H9 (cell line): Measurements from ENCODE around the gene MTMR12. TPM values are rescaled to one million over a fixed set of nuclear protein-coding genes. Genes with fewer than 3 reads are reported as not detected.

Experiments
- DNase-seq: peaks from one replicate; pipeline ENCODE4 v3.0.0-alpha.2; 2017
- H2AFZ ChIP-seq: one replicate; pipeline ENCODE4 v1.6.1; 2013; ENCODE audit warnings: mild to moderate bottlenecking, low read length, control low read depth, moderate library complexity
- H2AK5ac ChIP-seq: 2 replicates; pipeline ENCODE4 v1.6.1; 2013; ENCODE audit warnings: low read length, control low read depth, mixed read lengths; ENCODE audit not compliant: insufficient read length
- H2BK120ac ChIP-seq: one replicate; pipeline ENCODE4 v1.6.1; 2013; ENCODE audit warnings: low read depth, mild to moderate bottlenecking, low read length, control low read depth, inconsistent platforms; ENCODE audit not compliant: poor library complexity, severe bottlenecking
- H2BK12ac ChIP-seq: 2 replicates; pipeline ENCODE4 v1.6.1; 2013; ENCODE audit warnings: low read length, control low read depth, mixed read lengths, low read depth; ENCODE audit not compliant: insufficient read length
- H2BK15ac ChIP-seq: 2 replicates; pipeline ENCODE4 v1.6.1; 2013; ENCODE audit warnings: low read depth, low read length, control low read depth
- H2BK20ac ChIP-seq: one replicate; pipeline ENCODE4 v1.6.1; 2013; ENCODE audit warnings: low read depth, mild to moderate bottlenecking, low read length, control low read depth, inconsistent platforms; ENCODE audit not compliant: poor library complexity, severe bottlenecking
- H2BK5ac ChIP-seq: 2 replicates; pipeline ENCODE4 v1.6.1; 2013; ENCODE audit warnings: low read length, control low read depth, mixed read lengths; ENCODE audit not compliant: insufficient read length
- H3K14ac ChIP-seq: 2 replicates; pipeline ENCODE4 v1.6.1; 2013; ENCODE audit warnings: low read length, control low read depth; ENCODE audit not compliant: insufficient read depth
- H3K18ac ChIP-seq: 2 replicates; pipeline ENCODE4 v1.6.1; 2013; ENCODE audit warnings: low read depth, mild to moderate bottlenecking, mixed read lengths, low read length, control low read depth; ENCODE audit not compliant: insufficient read length
- H3K23ac ChIP-seq: 2 replicates; pipeline ENCODE4 v1.6.1; 2013; ENCODE audit warnings: low read length, control low read depth, mixed read lengths, low read depth; ENCODE audit not compliant: insufficient read length
- H3K23me2 ChIP-seq: 2 replicates; pipeline ENCODE4 v1.6.1; 2013; ENCODE audit warnings: low read depth, mild to moderate bottlenecking, mixed read lengths, low read length, control low read depth; ENCODE audit not compliant: insufficient read length, poor library complexity, severe bottlenecking
- H3K27ac ChIP-seq: 2 replicates; pipeline ENCODE4 v1.5.1; 2013; ENCODE audit warnings: low read length, control low read depth, mixed read lengths, low read depth; ENCODE audit not compliant: insufficient read length
- H3K27me3 ChIP-seq: 2 replicates; pipeline ENCODE4 v1.6.1; 2013; ENCODE audit warnings: low read length, control low read depth, inconsistent platforms; ENCODE audit not compliant: insufficient read depth
- H3K4ac ChIP-seq: 2 replicates; pipeline ENCODE4 v1.6.1; 2013; ENCODE audit warnings: low read depth, mild to moderate bottlenecking, control low read depth, inconsistent platforms, low read length, moderate library complexity
- H3K4me1 ChIP-seq: 2 replicates; pipeline ENCODE4 v1.6.1; 2013; ENCODE audit warnings: low read length, control low read depth, inconsistent platforms; ENCODE audit not compliant: insufficient read depth
- H3K4me2 ChIP-seq: 2 replicates; pipeline ENCODE4 v1.6.1; 2013; ENCODE audit warnings: low read length, control low read depth, mixed read lengths; ENCODE audit not compliant: insufficient read length, insufficient read depth
- H3K56ac ChIP-seq: 2 replicates; pipeline ENCODE4 v1.6.1; 2013; ENCODE audit warnings: low read depth, mild to moderate bottlenecking, mixed read lengths, low read length, control low read depth; ENCODE audit not compliant: insufficient read length
- H3K79me1 ChIP-seq: 2 replicates; pipeline ENCODE4 v1.6.1; 2013; ENCODE audit warnings: low read depth, mild to moderate bottlenecking, moderate library complexity, low read length, control low read depth, inconsistent platforms; ENCODE audit not compliant: insufficient read depth, poor library complexity, severe bottlenecking
- H3K79me2 ChIP-seq: 2 replicates; pipeline ENCODE4 v1.6.1; 2013; ENCODE audit warnings: low read length, control low read depth, inconsistent platforms; ENCODE audit not compliant: insufficient read depth
- H3K9ac ChIP-seq: 2 replicates; pipeline ENCODE4 v1.6.1; 2013; ENCODE audit warnings: low read length, control low read depth, mixed read lengths; ENCODE audit not compliant: insufficient read length; ENCODE audit errors: extremely low read depth
- H3K9me3 ChIP-seq: one replicate; pipeline ENCODE4 v1.6.1; 2013; ENCODE audit warnings: low read depth, low read length, inconsistent platforms; ENCODE audit not compliant: control insufficient read depth
- H3T11ph ChIP-seq: one replicate; pipeline ENCODE4 v1.6.1; 2013; ENCODE audit warnings: mild to moderate bottlenecking, low read length, control low read depth, inconsistent platforms
- H4K20me1 ChIP-seq: one replicate; pipeline ENCODE4 v1.6.1; 2013; ENCODE audit not compliant: control insufficient read depth, insufficient read length, insufficient read depth
- H4K5ac ChIP-seq: 2 replicates; pipeline ENCODE4 v1.6.1; 2013; ENCODE audit warnings: low read depth, mild to moderate bottlenecking, mixed read lengths, low read length, control low read depth; ENCODE audit not compliant: insufficient read length
- H4K8ac ChIP-seq: replicated peaks from 2 replicates; pipeline ENCODE4 v1.6.1; 2013; ENCODE audit warnings: low read length, control low read depth, mixed read lengths, low read depth; ENCODE audit not compliant: insufficient read length
- H4K91ac ChIP-seq: 2 replicates; pipeline ENCODE4 v1.6.1; 2013; ENCODE audit warnings: low read depth, mild to moderate bottlenecking, moderate library complexity, mixed read lengths, low read length, control low read depth; ENCODE audit not compliant: insufficient read length
- H3K27ac Mint-ChIP-seq, 3 experiments: 2 replicates in 2 of 3; 3 replicates in 1 of 3; pipeline ENCODE4 v1.8.0; 2020 to 2021; ENCODE audit warnings: mixed read lengths in 3 of 3, mild to moderate bottlenecking in 1 of 3, moderate library complexity in 1 of 3
- H3K27me3 Mint-ChIP-seq: 2 replicates; pipeline ENCODE4 v1.8.0; 2021; ENCODE audit warnings: low read depth, mild to moderate bottlenecking, moderate library complexity, mixed read lengths
- H3K36me3 Mint-ChIP-seq, 3 experiments: 2 replicates in 2 of 3; 3 replicates in 1 of 3; pipeline ENCODE4 v1.8.0; 2020 to 2021; ENCODE audit warnings: low read depth in 3 of 3, mixed read lengths in 3 of 3; ENCODE audit not compliant: insufficient read depth in 1 of 3
- H3K4me1 Mint-ChIP-seq, 2 experiments: 2 replicates each; pipeline ENCODE4 v1.8.0; 2020; ENCODE audit warnings: mixed read lengths in 2 of 2
- H3K4me3 Mint-ChIP-seq, 2 experiments: 2 replicates in 1 of 2; 3 replicates in 1 of 2; pipeline ENCODE4 v1.8.0; 2020 to 2021; ENCODE audit warnings: mild to moderate bottlenecking in 2 of 2, mixed read lengths in 2 of 2, moderate library complexity in 1 of 2
- H3K9me3 Mint-ChIP-seq, 2 experiments: 2 replicates in 1 of 2; 3 replicates in 1 of 2; pipeline ENCODE4 v1.8.0; 2020; ENCODE audit warnings: mild to moderate bottlenecking in 2 of 2, mixed read lengths in 2 of 2, moderate library complexity in 1 of 2
- WGBS: extraction: QIAGEN DNeasy Blood & Tissue Kit; methylation state at CpG from one replicate; pipeline ENCODE4 v1.1.7; 2013; ENCODE audit warnings: missing lambda C conversion rate, low lambda C conversion rate, mixed read lengths; ENCODE audit not compliant: insufficient read length; ENCODE audit errors: extremely low coverage; 5-methylcytosine and 5-hydroxymethylcytosine counted together
- total RNA-seq: library from RNA; stranded (reverse); gene quantifications from 2 replicates; pipeline ENCODE4 v1.2.1, GENCODE V29; 2021
- TF ChIP-seq, protein P1 (sequence below): fragments of 200-600 bp; sonication (generic); conservative IDR thresholded peaks from 3 replicates; pipeline ENCODE4 v1.8.0; 2021; ENCODE audit warnings: antibody characterized with exemption, mild to moderate bottlenecking

The MTMR12 gene
- total RNA-seq, 1 experiment from 2014 or later = 39.3 TPM

DNA sequence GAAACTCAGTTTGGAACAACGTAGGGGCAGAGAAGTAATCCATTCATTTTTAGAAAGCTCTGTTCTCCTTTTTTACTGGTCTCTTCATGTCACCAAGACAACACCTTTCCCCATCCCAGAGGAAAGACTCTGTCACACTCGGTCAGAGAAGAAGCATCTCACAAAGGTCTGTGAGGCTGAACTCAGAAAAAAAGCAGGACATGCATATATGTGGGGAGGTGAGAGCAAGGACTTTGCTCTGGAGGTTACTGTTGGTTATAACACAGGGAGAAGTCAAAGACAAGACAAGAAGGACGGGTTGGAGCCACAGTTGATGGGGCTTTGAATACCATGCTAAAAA is 19.2 kb upstream of the MTMR12 start:
- H3K4me2 ChIP-seq = no peak overlapping the region
- H2AFZ ChIP-seq = no peak overlapping the region
- H4K91ac ChIP-seq = no peak overlapping the region
- H2BK15ac ChIP-seq = no peak overlapping the region
- no peak overlapping the region for H3K18ac ChIP-seq
- H4K8ac ChIP-seq = no peak overlapping the region
- no peaks in the 10 kb centered on the region for H4K20me1 ChIP-seq
- H2BK20ac ChIP-seq = no peak overlapping the region
- H3K4ac ChIP-seq = no peak overlapping the region
- no peak overlapping the region for H2AK5ac ChIP-seq
- H3K14ac ChIP-seq = no peak overlapping the region
- Mint-ChIP-seq H3K9me3 (peaks cover 19 to 27% of the 10 kb centered on the region in 2 experiments), H3K4me3 (no peak overlapping the region), H3K27me3 (peaks cover 1% of the 10 kb centered on the region; the same call in 1 of the 2 replicates), H3K36me3 (peaks cover 0 to 4% (median 0%) of the 10 kb centered on the region in 3 experiments; a peak in 2 of 7 replicates), H3K4me1 (peaks cover 0 to 4% of the 10 kb centered on the region in 2 experiments; a peak in 1 of 4 replicates), H3K27ac (no peak overlapping the region)
- DNase-seq = no peak
- H3K9ac ChIP-seq = no peak overlapping the region
- no peak overlapping the region for H2BK120ac ChIP-seq
- H3K79me2 ChIP-seq = no peaks in the 10 kb centered on the region
- H3K27me3 ChIP-seq = no peaks in the 10 kb centered on the region
- TF ChIP-seq, protein P1, sequence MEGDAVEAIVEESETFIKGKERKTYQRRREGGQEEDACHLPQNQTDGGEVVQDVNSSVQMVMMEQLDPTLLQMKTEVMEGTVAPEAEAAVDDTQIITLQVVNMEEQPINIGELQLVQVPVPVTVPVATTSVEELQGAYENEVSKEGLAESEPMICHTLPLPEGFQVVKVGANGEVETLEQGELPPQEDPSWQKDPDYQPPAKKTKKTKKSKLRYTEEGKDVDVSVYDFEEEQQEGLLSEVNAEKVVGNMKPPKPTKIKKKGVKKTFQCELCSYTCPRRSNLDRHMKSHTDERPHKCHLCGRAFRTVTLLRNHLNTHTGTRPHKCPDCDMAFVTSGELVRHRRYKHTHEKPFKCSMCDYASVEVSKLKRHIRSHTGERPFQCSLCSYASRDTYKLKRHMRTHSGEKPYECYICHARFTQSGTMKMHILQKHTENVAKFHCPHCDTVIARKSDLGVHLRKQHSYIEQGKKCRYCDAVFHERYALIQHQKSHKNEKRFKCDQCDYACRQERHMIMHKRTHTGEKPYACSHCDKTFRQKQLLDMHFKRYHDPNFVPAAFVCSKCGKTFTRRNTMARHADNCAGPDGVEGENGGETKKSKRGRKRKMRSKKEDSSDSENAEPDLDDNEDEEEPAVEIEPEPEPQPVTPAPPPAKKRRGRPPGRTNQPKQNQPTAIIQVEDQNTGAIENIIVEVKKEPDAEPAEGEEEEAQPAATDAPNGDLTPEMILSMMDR = no peak
- no peak overlapping the region for H3K27ac ChIP-seq
- no peak overlapping the region for H3K23ac ChIP-seq
- no peak overlapping the region for H4K5ac ChIP-seq
- no CpG with 5 or more reads among the region's 3 CpGs for WGBS
- no peaks in the 10 kb centered on the region for H3K4me1 ChIP-seq
- H2BK12ac ChIP-seq = no peak overlapping the region
- no peaks in the 10 kb centered on the region for H3K9me3 ChIP-seq
- H3T11ph ChIP-seq = no peak overlapping the region
- no peak overlapping the region for H3K56ac ChIP-seq
- H2BK5ac ChIP-seq = no peak overlapping the region
- H3K23me2 ChIP-seq = no peaks in the 10 kb centered on the region
- H3K79me1 ChIP-seq = no peaks in the 10 kb centered on the region
